Iris pigment epithelial cell (primary cell): ENCODE data around the gene TMEM271.
"Not testable (repeated sequence)": the region's sequence is repeated elsewhere in the genome, so short reads cannot be mapped to it uniquely, and the experiment has no call there.

Source experiments
- DNase-seq: peaks from one replicate; pipeline ENCODE4 v3.0.0-alpha.2; 2011; ENCODE audit warnings: low read depth

The TMEM271 gene

DNA sequence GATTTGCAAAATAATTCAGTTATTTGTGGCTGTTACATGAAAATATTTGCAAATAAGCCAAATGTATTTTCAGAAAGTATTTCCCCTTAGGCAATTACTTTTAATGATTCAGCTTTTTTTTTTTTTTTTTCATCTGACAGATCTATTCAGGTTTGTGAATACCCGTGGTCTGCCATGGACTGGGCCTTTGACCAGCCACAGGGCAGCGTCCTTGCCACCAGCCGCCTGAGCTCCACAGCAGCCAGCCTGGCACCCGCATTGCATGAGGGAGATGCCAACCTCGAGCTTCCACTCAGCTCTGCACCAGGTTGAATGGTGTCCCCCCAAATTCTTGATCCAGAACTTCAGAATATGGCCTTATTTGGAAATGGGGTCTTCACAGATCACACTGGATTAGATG lies 14.7 kb downstream of the TMEM271 start:
- DNase-seq: no peak

DNA sequence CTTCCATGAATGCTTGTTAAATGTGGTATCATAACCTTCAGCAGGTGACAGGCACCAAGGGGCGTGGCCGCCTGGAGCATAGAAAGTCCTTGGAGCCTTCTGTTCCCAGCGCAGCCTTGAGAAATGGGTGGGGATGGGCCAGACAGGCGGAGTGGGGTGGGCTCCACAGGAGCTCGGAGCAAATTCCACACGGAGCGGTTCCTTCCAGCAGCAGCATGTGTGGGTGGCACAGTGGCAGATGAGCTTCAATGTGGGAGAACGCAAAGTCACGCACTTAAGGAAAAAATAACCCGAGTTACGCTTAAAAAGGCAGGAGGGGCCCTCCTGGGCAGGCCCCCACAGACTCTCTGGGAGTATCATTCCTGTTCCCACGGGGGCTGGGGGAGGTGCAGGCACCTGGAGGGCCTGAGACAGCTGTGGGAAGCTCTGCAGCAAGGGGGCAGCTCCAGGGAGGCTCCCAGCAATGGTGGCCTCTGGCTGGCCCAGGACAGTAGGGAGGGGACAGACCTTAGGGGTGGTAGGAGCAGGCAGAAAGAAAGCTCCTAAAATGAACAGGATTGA lies 15.3 kb downstream of the TMEM271 start:
- DNase-seq: no peak

DNA sequence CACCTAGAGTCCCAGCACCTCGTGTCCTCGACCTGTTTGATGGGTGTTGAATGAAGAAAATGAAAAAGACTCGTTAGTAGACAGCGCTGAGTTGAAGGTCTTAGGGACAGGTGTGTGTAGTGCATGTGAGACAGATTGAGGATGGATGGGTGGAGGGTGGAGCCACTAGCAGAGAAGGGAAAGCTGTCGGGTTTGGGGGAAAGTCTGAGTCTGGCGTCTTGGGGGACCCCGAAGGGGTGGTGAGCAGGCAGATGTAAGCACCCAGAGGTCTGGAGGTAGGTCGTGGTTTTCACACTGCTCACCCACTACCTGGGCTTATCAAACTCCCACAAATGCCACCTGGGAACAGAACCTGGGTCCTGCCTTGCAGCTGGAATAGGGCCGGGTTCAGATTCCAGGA lies 16.0 kb downstream of the TMEM271 start:
- DNase-seq: no peak

DNA sequence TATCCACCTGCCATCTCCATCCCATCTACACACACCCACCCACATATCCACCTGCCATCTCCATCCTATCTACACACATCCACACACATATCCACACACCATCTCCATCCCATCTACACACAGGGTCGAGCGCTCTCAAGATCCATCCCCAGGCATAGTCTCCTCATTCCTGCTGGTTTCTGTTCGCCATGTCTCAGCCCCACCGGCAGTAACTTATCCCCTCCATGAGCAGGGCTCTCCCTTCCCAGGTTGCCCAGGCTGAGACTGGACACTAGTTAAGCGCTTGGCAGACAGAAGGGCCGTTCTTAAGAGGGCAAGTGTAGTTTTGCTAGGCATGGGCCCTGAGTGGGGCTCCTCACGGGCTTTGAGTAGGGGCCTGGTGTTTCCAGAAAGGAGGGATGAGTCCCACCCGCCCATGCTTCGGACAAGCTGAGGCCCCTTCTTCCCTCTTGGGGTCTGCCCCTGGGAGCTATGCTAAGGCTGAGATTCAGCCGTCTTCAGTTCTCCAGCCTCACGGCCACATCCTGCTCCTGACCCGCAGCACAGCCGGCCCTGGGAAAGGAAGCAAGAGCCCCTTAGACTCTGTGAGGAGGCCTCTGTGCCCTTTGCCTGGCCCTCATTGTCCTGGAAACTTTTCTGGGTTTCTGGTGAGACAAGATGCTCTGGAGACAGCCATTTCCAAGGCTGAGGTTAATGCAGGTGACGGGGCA lies 20.4 kb downstream of the TMEM271 start:
- no peak for DNase-seq

DNA sequence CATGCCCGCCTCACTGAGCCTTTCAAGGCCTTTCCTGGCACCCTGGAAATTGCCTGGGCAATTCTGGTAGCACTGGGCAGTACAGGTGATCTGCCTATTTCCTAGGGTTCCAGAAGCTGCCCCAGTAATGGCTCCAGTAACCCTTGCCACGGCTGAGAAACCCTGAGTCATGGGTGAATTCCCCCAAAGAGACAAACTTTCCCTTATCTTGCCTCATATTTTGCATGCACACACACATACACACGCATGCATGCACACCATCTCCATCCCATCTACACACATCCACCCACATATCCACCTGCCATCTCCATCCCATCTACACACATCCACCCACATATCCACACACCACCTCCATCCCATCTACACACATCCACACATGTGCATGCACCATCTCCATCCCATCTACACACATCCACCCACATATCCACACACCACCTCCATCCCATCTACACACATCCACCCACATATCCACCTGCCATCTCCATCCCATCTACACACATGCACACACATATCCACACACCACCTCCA lies 21.2 kb downstream of the TMEM271 start:
- not testable (repeated sequence) for DNase-seq

DNA sequence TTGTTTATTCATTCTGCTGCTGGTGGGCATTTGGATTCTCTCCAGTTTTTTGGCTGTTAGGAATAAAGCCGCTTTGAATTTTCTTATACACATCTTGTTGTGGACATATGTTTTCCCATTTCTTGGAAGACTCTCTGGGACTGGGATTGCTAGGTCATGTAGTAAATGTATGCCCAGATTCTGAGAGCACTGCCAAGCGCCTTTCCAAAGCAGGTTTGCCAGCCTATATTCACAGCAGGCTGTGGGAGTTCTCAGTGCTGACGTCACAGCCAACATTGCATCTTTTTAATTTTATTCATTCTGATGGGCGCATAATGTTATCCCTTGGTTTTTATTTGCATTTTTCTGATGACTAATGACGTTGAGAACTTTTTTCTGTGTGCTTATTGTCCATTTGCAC lies 24.1 kb downstream of the TMEM271 start:
- DNase-seq: no peak

DNA sequence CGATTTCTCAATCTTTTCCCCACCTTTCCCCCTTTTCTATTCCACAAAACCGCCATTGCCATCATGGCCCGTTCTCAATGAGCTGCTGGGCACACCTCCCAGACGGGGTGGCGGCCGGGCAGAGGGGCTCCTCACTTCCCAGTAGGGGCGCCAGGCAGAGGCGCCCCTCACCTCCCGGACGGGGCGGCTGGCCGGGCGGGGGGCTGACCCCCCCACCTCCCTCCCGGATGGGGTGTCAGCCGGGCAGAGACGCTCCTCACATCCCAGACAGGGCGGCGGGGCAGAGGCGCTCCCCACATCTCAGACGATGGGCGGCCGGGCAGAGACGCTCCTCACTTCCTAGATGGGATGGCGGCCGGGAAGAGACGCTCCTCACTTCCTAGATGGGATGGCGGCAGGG lies 25.8 kb downstream of the TMEM271 start:
- DNase-seq: not testable (repeated sequence)

DNA sequence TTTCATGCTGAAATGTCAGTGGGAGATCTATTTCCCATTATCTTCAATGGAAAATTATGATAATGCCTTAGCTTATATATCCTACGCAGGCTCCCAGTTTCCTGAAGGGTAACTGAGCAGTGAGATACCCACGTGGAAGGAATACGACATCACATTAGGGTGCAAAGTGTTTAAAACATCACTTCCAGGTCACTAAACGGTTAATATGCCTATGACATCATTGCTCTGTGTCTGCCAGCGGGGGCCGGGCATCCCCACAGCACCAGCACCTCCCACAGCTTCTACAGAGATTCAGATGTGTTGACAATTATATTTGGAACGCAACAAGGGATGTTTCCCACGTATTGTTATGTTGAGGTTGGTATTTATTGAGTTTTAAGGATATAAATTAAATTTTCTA lies 27.1 kb downstream of the TMEM271 start:
- peak; percentile 8 for DNase-seq

DNA sequence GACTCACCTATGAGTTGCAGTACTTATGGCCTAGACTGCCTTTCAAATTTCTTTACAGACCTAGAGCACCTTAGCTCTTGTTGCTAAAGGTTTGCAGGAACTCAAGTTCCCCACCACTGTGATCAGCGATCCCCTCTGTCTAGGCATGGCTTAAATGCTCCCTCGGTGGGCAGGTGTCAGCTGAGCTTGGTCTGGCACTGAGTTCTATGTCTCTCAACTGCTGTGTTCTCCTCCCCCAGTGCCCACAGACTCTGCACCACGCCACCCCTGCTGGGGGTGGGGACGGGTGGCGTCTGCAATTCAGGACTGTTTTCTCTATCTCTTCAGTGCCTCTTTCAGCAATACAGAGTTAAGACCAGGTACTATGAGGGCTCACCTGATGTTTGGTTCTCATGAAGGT lies 30.5 kb downstream of the TMEM271 start:
- no peak for DNase-seq

DNA sequence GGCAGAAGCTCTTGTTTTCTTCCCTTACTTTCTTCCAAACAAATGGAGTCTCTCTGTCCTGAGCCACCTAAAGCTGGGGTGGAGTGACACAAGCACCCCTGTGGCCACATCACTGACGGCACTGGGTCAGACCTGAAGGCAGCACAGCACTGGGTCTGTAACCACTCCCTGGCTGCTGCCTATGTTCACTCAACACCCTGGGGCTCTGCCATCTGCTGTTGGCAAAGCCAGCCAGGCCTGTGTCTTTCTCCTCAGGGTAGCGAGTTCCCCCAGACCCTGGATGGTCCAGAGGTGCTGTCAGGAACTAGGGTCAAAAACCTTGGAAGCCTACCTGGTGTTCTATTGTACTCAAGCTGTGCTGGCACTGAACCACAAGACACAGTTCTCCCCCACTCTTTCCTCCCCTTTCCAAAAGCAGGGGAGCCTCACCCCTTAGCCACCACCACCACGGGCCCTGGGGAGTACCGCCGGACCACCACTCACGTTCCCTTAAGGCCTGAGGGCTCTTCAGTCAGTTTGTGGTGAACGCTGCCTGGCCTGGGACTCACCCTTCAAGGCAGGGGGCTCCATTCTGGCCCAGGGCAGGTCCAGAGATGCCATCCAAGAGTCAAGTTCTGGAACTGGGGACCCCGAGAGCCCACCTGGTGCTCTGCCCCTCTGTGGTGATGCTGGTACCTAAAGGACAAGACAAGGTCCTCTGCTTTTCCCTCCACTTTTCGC lies 31.5 kb downstream of the TMEM271 start:
- no peak for DNase-seq

DNA sequence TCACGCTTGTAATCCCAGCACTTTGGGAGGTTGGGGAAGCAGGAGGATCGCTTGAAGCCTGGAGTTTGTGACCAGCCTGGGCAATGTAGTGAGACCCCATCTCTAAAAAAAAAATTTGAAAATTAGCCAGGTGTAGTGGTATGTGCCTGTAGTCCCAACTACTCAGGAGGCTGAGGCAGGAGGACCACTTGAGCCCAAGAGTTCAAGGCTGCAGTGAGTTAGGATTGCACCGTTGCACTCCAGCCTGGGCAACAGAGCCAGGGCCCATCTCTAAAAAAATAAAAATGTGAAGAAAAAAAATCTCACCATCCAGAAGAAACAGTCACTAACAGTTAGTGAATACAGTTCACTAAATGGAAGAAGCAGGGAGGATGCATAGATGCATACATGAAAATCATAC lies 34.8 kb downstream of the TMEM271 start:
- no peak for DNase-seq

DNA sequence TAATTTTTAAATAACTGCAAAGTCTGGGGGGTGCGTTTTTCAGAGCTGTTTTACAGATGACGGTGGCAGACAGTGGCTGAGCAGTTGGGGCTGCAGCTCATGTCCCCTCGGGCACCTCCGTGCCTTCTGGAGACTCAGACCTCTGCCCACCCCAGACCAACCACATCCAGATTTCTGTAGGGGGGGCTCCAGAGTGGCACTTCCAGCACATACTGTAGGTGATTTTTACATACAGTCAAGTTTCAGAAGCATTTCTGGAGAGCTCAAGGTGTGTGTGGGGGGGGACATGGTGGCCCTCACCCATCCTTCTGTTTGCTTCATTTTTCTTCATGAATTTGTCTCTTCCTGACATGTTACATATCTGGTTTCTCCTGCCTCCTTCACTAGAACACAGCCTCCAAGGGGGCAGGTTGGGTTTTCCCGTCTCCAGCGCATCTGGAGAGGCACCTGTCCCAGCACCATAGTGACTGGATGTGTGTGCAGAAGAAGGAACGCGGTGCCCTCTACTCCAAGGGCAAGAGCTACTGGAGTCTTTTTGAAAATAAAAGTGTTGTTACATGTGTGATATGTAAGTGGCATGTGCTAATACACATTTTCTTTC lies 37.5 kb downstream of the TMEM271 start:
- no peak for DNase-seq

DNA sequence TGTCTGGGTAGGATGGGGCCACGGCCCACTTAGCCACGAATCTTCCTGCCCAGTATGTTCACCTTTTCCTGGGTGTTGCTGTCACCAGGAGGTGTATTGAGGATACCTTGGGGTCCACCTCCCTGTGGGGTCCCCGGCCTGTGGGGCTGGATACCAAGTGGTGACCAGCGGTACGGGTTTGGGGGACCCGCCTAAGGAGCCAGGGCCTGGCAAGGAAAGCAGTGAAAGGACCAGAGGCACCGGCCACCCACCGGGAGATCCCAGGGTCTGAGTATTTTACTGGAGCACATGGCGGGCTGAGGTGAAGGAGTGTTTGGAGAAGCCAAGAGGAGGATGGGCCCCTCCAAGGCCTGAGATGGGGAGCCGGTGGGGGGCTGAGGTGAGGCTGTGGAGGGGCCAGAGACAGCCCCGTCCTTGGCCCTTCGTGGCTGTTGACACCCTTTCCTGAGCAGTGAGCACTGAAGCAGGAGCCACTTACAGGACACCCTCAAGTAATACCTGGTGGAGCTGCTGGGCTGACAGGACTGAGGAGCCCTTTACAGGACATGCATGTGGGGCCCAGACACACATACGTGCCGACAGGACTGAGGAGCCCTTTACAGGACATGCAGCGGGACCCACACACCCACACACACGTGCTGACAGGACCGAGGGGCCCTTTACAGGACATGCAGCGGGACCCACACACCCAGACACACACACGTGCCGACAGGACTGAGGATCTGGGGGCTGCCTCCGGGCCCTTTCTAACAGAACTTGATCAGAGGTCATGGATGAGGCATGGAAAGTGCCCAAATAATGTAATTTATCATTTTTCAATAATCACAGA lies 38.4 kb downstream of the TMEM271 start:
- DNase-seq: no peak

DNA sequence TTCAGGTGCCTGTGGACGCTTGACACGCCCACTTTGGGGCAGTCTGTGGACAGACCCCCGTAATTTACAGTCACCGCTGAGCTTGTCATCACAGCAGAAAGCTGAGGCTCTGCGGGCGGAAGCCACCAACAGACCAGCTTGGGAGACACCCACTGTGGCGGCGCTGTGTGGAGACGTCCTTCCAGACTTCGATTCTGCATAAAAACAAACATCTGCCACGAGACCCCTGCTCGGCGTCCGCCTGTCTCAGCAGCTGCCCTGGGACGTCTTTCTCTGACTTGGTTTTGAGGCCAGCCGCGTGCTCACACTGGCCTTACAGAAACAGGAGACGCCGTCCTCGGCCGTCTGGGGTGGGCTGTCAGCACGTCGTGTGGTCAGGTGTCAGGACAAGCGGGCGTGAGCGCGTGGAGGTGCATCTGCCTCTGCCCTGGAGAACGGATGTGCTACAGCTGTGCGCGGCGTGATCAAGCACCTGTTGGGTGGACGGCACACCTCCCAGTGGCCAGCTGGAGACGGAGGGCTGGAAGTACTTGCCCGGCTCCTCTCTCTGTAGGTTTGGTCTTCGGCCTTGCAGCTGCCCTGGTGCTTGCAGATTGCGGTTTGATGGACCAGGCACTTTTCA lies 39.6 kb downstream of the TMEM271 start:
- DNase-seq: no peak

DNA sequence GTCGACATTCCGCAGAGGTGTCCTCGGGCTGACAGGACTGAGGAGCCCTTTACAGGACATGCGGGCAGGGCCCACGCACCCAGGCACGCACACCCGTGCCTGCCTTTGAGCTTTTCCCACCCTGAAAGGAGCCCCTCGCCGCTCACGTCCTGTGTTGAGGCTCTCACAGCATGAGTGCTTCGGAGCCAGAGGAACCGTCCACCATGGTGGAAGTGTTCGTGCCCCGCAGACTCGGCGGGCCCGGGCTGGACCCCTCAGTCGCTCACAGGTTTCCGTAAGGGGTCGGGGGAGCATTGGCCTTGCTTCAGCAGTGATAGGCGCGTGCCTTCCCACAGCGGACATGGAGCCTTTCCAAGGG lies 40.2 kb downstream of the TMEM271 start:
- DNase-seq: no peak

DNA sequence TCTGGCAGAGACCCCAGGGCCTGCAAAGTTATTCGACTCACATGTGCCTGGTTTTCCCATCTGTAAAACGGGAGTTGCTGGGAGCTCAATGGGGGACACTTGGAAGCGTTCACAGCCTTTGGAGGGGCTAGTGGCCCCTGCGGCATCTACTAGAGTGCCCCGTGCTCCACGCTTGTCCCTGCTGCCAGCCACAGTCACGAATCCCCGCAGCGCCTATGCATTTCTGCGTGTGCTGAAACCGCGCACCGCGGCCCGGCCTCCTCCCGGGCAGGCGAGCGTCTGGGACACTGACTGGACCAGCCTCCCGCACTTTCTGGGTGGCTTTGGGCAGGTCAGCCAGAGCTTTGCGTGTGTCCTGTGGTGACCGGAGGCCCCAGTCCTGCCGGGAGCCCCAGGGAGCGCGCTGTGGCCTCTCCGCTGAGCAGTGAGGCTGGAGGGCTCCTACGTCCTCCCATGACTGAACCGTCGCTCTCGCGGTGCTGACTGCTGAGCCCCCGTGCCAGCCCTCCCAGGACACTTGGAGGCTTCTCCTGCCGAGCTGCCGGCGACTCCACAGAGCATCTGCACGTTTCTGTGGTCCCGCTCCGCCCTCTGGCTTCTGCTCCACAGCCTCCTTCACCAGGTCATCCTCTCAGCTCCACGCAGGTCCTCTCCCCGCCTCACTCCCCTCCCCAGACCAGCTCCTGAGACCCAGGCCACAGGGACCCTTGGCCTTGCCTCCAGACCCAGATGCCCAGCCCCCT lies 40.7 kb downstream of the TMEM271 start:
- no peak for DNase-seq

DNA sequence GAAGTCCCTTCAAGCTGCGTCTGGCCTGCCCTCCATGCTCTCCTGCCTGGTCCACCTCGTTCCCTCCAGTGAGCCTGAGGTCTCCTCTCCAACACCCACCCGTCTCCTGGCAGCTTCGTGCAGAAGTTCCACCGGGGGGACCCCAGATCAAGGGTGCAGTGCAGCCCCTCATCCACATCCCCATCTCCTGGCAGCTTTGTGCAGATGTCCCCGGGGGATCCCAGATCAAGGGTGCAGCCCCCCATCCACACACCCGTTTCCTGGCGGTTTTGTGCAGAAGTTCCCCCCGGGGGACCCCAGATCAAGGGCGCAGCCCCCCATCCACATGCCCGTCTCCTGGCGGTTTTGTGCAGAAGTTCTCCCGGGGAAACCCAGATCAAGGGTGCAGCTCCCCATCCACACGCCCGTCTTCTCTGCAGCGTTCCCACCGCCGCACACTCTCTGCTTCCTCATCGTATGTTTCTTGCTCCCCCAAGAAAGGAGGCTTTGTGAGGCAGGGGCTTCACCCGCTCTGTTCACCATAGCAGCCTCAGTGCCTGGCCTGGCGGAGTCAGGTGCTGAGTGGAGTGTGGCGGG lies 41.4 kb downstream of the TMEM271 start:
- DNase-seq: no peak

DNA sequence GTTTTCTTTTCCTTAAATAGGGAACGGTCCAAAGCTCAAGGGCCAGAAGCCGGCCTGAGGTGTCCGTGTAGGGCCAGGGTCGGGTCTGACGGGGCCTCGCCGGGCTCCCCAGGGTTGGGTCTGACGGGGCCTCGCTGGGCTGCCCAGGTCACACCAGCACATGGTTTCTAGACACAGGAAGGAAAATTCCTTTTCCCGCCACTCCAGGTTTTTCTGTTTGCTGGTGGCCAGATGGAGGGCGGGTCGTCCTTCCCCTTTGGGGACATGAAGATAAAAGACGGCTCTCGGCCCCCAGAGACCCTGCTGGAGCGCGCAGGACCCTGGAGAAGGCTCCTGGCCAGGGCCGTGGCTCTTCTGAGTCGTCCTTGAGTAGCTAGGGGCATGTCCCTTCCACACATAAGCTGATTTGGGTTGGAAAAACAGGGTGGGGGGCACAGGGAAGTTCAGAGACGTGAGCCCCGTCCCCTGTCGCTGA lies 42.0 kb downstream of the TMEM271 start:
- no peak for DNase-seq

DNA sequence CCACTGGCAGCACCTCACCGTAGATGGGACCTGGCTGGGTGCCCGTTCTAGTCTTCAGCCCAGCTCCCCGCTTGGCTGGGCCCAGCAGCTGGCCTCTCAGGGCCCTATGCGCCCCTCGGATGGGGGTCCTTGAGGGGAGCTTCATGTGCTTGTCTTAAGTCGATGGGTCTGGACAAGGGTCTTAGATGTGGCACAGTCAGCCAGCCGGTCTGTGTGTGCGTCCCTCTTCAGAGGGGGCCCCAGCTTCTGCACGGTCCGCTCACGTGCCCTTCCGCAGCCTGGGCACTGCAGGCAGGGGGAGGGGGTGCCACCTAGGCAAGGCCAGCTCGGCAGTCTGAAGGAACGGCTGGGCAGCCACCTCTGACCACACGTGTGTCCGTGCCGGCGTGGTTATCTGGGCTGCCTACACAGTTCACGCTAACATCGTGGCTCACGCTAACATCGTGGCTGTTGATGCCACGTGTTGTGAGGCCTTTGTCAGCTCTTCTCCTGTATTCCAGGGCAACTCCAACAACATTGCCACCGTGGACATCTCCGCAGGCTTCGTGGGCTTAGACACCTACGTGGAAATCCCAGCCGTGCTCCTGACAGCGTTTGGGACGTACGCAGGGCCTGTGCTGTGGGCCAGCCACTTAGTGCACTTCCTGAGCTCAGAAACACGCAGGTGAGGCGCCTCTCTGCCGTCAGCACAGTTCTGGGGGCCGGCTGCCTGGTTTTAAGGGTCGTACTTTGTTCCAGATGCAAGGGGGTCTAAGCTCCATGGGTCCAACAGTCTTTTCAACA lies 42.6 kb downstream of the TMEM271 start:
- DNase-seq: no peak
